Neuron (in vitro differentiated cells): ENCODE data around the gene PDLIM4.

Experiments
- H2AFZ ChIP-seq: one replicate; pipeline ENCODE4 v1.6.1; 2013; ENCODE audit warnings: low read depth, mild to moderate bottlenecking, inconsistent platforms, low read length, moderate library complexity
- H3K27me3 ChIP-seq: one replicate; pipeline ENCODE4 v1.6.1; 2013; ENCODE audit warnings: low read length; ENCODE audit not compliant: insufficient read depth
- H3K36me3 ChIP-seq: one replicate; pipeline ENCODE4 v1.6.1; 2013; ENCODE audit warnings: low read length; ENCODE audit not compliant: insufficient read depth
- H3K4me1 ChIP-seq: one replicate; pipeline ENCODE4 v1.6.1; 2013; ENCODE audit warnings: low read length; ENCODE audit not compliant: insufficient read depth
- H3K4me3 ChIP-seq: 2 replicates; pipeline ENCODE4 v1.5.1; 2013; ENCODE audit warnings: mild to moderate bottlenecking, low read length, moderate library complexity
- H3K9me3 ChIP-seq: one replicate; pipeline ENCODE4 v1.6.1; 2013; ENCODE audit warnings: low read length

The PDLIM4 gene

GRCh38 chr5:132257131-132258101 lies at the start of gene PDLIM4:
TSS of gene PDLIM4 (plus strand) at chr5:132257696. CDS start at chr5:132257735, 39 bp downstream.
- H3K4me1 ChIP-seq = no peaks in the 10 kb centered on the region

GRCh38 chr5:132207778-132208177 lies 49.7 kb upstream of the PDLIM4 start:
- H3K4me3 ChIP-seq = no peak overlapping the region
- no peaks in the 10 kb centered on the region for H3K36me3 ChIP-seq
- no peaks in the 10 kb centered on the region for H3K4me1 ChIP-seq
- H2AFZ ChIP-seq = no peak overlapping the region
- H3K9me3 ChIP-seq = no peaks in the 10 kb centered on the region
- H3K27me3 ChIP-seq = no peaks in the 10 kb centered on the region

More at GRCh38 chr5:132257131-132258101, at the start of gene PDLIM4:
- Histone ChIP-seq H2AFZ (no peak within 1 kb of the TSS), H3K27me3 (peaks cover 4% of the 10 kb centered on the region), H3K4me3 (no peak within 1 kb of the TSS), H3K9me3 (no peaks in the 10 kb centered on the region), H3K36me3 (no peaks in the 10 kb centered on the region)

GRCh38 chr5:132209131-132209530 lies 48.4 kb upstream of the PDLIM4 start:
- no peaks in the 10 kb centered on the region for H3K9me3 ChIP-seq
- no peak overlapping the region for H3K4me3 ChIP-seq
- no peaks in the 10 kb centered on the region for H3K27me3 ChIP-seq
- no peak overlapping the region for H2AFZ ChIP-seq
- no peaks in the 10 kb centered on the region for H3K36me3 ChIP-seq
- no peaks in the 10 kb centered on the region for H3K4me1 ChIP-seq

- H3K4me3 ChIP-seq = no peak overlapping the region
- H3K4me1 ChIP-seq = no peaks in the 10 kb centered on the region
- H3K27me3 ChIP-seq = no peaks in the 10 kb centered on the region
- no peaks in the 10 kb centered on the region for H3K36me3 ChIP-seq
- H2AFZ ChIP-seq = no peak overlapping the region
- H3K9me3 ChIP-seq = no peaks in the 10 kb centered on the region
Observed at GRCh38 chr5:132209901-132210545, 47.5 kb upstream of the PDLIM4 start.

GRCh38 chr5:132210944-132211343 lies 46.6 kb upstream of the PDLIM4 start:
- Histone ChIP-seq H3K4me3 (no peak overlapping the region), H3K27me3 (no peaks in the 10 kb centered on the region), H2AFZ (no peak overlapping the region), H3K9me3 (no peaks in the 10 kb centered on the region), H3K36me3 (no peaks in the 10 kb centered on the region), H3K4me1 (no peaks in the 10 kb centered on the region)

- Histone ChIP-seq H3K9me3 (no peaks in the 10 kb centered on the region), H3K4me1 (no peaks in the 10 kb centered on the region), H3K27me3 (no peaks in the 10 kb centered on the region), H3K36me3 (no peaks in the 10 kb centered on the region), H3K4me3 (no peak overlapping the region), H2AFZ (no peak overlapping the region)
Observed at GRCh38 chr5:132211787-132212186, 45.7 kb upstream of the PDLIM4 start.

- Histone ChIP-seq H3K9me3 (no peaks in the 10 kb centered on the region), H3K4me3 (no peak overlapping the region), H3K4me1 (no peaks in the 10 kb centered on the region), H2AFZ (no peak overlapping the region), H3K27me3 (peaks cover 5% of the 10 kb centered on the region), H3K36me3 (no peaks in the 10 kb centered on the region)
Observed at GRCh38 chr5:132213666-132214065, 43.8 kb upstream of the PDLIM4 start.

GRCh38 chr5:132214491-132214890 lies 43.0 kb upstream of the PDLIM4 start:
- H3K4me3 ChIP-seq = no peak overlapping the region
- peaks cover 10% of the 10 kb centered on the region for H3K27me3 ChIP-seq
- no peaks in the 10 kb centered on the region for H3K4me1 ChIP-seq
- H3K9me3 ChIP-seq = no peaks in the 10 kb centered on the region
- H3K36me3 ChIP-seq = no peaks in the 10 kb centered on the region
- H2AFZ ChIP-seq = no peak overlapping the region

- Histone ChIP-seq H3K9me3 (no peaks in the 10 kb centered on the region), H3K4me3 (no peak overlapping the region), H2AFZ (no peak overlapping the region), H3K36me3 (no peaks in the 10 kb centered on the region), H3K27me3 (peaks cover 10% of the 10 kb centered on the region), H3K4me1 (no peaks in the 10 kb centered on the region)
Observed at GRCh38 chr5:132215329-132215728, 42.2 kb upstream of the PDLIM4 start.

- Histone ChIP-seq H3K9me3 (no peaks in the 10 kb centered on the region), H3K27me3 (peaks cover 17% of the 10 kb centered on the region), H3K4me3 (no peak overlapping the region), H2AFZ (no peak overlapping the region), H3K36me3 (no peaks in the 10 kb centered on the region), H3K4me1 (no peaks in the 10 kb centered on the region)
Observed at GRCh38 chr5:132218321-132218720, 39.2 kb upstream of the PDLIM4 start.

GRCh38 chr5:132219289-132219970 lies 38.1 kb upstream of the PDLIM4 start:
- H3K36me3 ChIP-seq = no peaks in the 10 kb centered on the region
- H3K4me1 ChIP-seq = no peaks in the 10 kb centered on the region
- H2AFZ ChIP-seq = no peak overlapping the region
- no peak overlapping the region for H3K4me3 ChIP-seq
- peaks cover 19% of the 10 kb centered on the region for H3K27me3 ChIP-seq
- H3K9me3 ChIP-seq = no peaks in the 10 kb centered on the region

GRCh38 chr5:132219981-132220380 lies 37.5 kb upstream of the PDLIM4 start:
- Histone ChIP-seq H3K9me3 (no peaks in the 10 kb centered on the region), H3K4me3 (no peak overlapping the region), H2AFZ (no peak overlapping the region), H3K4me1 (no peaks in the 10 kb centered on the region), H3K36me3 (no peaks in the 10 kb centered on the region), H3K27me3 (peaks cover 24% of the 10 kb centered on the region)

GRCh38 chr5:132220491-132220890 lies 37.0 kb upstream of the PDLIM4 start:
- H3K4me3 ChIP-seq = no peak overlapping the region

More at GRCh38 chr5:132220491-132220890, 37.0 kb upstream of the PDLIM4 start:
- H3K27me3 ChIP-seq = peaks cover 29% of the 10 kb centered on the region
- no peak overlapping the region for H2AFZ ChIP-seq
- no peaks in the 10 kb centered on the region for H3K4me1 ChIP-seq
- H3K9me3 ChIP-seq = no peaks in the 10 kb centered on the region
- H3K36me3 ChIP-seq = no peaks in the 10 kb centered on the region
